ENCODE data around the gene AMDHD2.

DNA sequence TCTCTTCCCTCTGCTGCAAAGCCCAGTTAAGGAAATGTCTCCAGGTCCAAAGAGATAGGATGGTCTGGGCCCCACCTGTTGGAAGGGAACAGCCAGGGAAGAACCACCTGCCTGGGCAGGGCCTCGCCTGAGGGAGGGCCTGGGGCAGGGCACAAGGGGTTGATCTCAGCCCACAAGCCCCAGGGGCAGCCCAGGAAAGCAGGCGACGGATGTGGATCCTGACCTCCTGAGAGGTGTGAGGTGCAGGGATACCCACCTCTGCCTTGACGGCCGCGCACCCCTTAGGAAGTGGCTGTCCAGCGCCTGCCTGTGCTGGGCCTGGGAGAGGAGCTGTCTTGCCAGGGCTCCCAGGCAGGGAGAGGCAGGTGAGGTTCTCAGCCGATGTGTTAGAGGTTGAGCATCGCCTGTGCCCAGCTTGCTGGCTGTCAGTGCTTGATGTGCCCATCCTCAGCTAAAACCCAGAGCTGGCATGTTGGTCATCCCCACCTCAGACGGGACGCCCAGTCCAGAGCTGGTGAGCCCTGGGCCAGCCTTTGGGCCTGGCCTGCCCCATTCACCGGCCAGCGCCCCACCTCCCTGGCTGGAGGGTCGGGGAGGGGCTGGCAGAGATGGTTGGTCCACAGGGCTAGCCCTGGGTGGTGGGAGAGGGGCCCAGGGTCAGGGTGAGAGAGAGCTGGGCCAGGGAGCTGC, 10.6 kb downstream of the AMDHD2 start:
- TF ChIP-seq MAFK (IDR thresholded peaks at IDR 0.05; ENCODE audit: low read depth, low read length) (no peak), RAD21 (IDR thresholded peaks at IDR 0.05 in 1 of 2, conservative IDR thresholded peaks at IDR 0.05 in 1 of 2; ENCODE audit: low read depth in 2 of 2, low read length in 2 of 2) (no peak), SP1 (IDR thresholded peaks at IDR 0.05; ENCODE audit: low read depth, low read length) (no peak), HDAC2 (IDR thresholded peaks at IDR 0.05; ENCODE audit: borderline replicate concordance in 1 of 2, low read depth in 2 of 2, low read length in 2 of 2) (no peak), CHD1 (IDR thresholded peaks at IDR 0.05; ENCODE audit: low read depth, low read length) (no peak), EGR1 (IDR thresholded peaks at IDR 0.05; ENCODE audit: borderline replicate concordance, low read depth, low read length) (no peak), ZNF274 (IDR thresholded peaks at IDR 0.05; ENCODE audit: borderline replicate concordance, extremely low read depth, low read length) (no peak), POU5F1 (IDR thresholded peaks at IDR 0.05; ENCODE audit: low read depth, low read length) (no peak)
- TF ChIP-seq, protein P1, sequence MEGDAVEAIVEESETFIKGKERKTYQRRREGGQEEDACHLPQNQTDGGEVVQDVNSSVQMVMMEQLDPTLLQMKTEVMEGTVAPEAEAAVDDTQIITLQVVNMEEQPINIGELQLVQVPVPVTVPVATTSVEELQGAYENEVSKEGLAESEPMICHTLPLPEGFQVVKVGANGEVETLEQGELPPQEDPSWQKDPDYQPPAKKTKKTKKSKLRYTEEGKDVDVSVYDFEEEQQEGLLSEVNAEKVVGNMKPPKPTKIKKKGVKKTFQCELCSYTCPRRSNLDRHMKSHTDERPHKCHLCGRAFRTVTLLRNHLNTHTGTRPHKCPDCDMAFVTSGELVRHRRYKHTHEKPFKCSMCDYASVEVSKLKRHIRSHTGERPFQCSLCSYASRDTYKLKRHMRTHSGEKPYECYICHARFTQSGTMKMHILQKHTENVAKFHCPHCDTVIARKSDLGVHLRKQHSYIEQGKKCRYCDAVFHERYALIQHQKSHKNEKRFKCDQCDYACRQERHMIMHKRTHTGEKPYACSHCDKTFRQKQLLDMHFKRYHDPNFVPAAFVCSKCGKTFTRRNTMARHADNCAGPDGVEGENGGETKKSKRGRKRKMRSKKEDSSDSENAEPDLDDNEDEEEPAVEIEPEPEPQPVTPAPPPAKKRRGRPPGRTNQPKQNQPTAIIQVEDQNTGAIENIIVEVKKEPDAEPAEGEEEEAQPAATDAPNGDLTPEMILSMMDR (IDR thresholded peaks at IDR 0.05; ENCODE audit: control extremely low read depth in 1 of 3, insufficient read depth in 1 of 3, low read depth in 1 of 3, low read length in 3 of 3) = no peak

All from H1 (cell line).